ENCODE results near the gene ABHD12B.

ABHD12B gene, protein sequence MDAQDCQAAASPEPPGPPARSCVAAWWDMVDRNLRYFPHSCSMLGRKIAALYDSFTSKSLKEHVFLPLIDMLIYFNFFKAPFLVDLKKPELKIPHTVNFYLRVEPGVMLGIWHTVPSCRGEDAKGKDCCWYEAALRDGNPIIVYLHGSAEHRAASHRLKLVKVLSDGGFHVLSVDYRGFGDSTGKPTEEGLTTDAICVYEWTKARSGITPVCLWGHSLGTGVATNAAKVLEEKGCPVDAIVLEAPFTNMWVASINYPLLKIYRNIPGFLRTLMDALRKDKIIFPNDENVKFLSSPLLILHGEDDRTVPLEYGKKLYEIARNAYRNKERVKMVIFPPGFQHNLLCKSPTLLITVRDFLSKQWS

GRCh38 chr14:50871914-50872732 lies at the start of gene ABHD12B:
ABHD12B (plus strand) TSS chr14:50872053; CDS start chr14:50872175, 122 bp downstream.
- no peak for DNase-seq (ENCODE audit: low read depth)

GRCh38 chr14:50822501-50823042 lies 49.3 kb upstream of the ABHD12B start:
- DNase-seq (ENCODE audit: low read depth) = no peak

DNA sequence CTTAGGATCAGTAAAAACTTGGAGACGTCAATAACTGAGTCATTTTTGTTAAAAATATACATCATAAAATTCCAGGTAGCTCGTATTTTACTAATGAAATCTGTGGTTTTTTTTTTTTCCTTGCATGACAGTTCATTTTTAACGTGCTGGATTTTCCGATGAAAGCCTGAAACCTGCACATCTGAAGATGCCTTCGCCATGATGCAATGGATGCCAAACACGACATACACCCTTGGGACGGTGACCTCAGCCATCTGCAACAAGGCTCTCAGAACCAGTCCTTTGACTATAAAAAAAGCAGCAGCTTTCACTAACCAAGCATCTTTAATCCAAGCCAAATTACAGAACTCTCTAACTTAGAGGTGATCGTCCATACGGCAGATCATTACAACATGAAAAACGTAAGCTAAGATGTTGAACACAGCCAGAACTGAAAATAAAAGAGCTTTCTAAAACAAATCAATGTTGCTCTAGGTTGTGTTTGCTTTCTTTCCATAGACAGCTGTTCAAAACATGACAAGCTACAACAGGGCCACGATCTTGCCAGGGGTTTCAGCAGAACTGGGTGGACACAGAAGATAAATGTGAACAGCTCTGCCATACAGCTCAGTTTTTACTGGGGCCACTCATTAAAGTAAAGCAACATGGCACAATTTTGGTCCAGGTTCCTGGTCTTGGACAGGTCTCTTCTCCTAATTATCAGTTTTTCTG lies 48.6 kb upstream of the ABHD12B start:
- no peak for DNase-seq (ENCODE audit: low read depth)

DNA sequence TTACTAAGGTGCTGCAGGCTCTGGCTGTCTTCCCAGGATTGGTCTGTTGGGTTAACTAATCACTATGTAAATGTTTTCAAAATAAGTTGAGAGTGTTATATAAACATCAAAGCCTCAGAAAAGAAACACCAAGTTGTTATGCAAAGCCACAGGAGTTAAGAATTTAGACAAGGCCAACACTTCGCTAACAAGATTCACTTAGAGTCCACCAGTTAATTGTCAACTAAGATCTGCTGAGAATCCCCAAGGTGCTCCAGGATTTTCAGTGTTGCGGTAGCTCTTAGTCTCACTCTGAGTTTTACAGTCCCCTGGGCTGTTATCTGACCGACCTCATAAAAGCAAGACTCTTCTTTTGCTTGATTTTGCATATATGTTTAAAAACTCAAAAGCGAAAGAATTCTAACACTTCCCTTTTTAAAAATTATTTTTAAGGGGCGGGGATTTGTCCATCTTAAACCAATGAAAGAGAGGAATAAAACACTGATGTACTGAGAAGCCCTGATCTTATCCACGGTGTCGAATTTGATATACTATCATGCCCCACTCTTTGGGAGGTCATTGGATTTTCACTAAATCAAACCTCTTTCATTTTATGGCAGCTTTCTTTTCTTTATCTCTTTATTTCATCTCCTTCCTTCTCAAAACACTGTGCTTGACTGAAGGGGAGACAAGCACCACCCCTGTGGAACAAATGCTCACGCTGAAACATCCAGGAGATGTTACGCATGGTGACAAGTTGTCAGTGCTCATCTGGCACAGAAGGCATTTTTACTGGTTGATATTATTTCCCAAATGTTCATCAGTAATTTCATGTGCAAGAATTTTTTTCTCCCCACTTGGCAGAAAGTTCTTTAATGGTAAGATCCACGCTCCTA lies 47.9 kb upstream of the ABHD12B start:
- DNase-seq (ENCODE audit: low read depth) = no peak

- DNase-seq (ENCODE audit: low read depth) = no peak
These were observed 46.5 kb upstream of the ABHD12B start for GRCh38 chr14:50825307-50825706.

GRCh38 chr14:50826681-50827080 lies 45.2 kb upstream of the ABHD12B start:
- DNase-seq (ENCODE audit: low read depth) = no peak

GRCh38 chr14:50828721-50829488 lies 42.9 kb upstream of the ABHD12B start:
- DNase-seq (ENCODE audit: low read depth) = no peak

DNA sequence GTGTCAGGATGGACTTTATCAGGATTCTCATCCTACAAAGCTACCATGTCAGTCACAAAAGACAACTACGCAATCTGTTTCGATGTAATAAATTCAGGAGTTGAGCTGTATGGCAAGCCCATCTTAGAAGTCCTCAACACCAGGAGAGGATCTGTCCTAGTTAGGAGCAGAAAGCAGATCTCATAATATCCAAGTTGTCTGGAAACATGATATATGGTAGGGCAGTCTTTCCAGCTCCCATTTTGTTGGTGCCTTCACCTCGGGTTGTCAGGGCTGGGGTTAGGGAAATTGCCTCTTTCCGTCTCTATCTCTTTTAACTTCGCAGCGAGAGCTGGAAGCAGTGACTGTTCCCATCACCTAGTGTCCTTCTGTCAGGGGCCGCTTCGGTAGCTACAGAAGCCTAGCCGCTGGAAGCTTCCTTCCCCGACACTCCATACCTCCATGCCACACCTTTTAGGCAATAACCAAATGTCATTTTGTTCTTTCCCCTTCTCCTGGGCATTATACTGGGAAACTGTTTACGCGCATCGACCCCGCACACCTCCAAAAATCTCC lies 42.3 kb upstream of the ABHD12B start:
- DNase-seq (ENCODE audit: low read depth) = no peak

- peak; percentile 45 for DNase-seq (ENCODE audit: low read depth)
These were observed 41.6 kb upstream of the ABHD12B start for GRCh38 chr14:50830044-50830931.

GRCh38 chr14:50830932-50831725 lies 40.7 kb upstream of the ABHD12B start, which contains the start of gene NIN:
NIN (minus strand) TSS chr14:50831162; CDS start chr14:50822056, 9,106 bp downstream.
- DNase-seq (ENCODE audit: low read depth) = peak; percentile 71

DNA sequence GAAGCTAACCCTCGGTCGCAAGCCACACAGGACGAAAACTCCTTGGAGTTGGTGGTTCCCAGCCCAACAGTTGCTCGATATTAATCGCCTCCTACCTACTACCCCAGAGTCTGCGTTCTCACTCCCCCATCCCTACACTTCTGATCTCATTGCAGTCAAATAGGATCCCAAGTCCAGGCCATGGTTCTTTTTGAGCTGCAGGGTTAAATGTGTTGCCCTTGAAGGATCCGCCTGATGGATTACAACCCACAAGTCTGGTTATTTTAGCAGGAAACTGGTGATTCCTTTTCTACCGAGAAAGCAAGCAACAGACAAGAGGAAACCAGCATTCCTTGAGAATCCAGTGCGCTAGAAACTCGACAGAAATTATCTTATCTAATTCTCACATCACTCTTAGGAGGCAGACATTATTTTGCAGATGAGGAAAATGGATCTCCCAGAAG lies 40.1 kb upstream of the ABHD12B start:
- DNase-seq (ENCODE audit: low read depth) = no peak

GRCh38 chr14:50832935-50833630 lies 38.8 kb upstream of the ABHD12B start:
- no peak for DNase-seq (ENCODE audit: low read depth)

DNA sequence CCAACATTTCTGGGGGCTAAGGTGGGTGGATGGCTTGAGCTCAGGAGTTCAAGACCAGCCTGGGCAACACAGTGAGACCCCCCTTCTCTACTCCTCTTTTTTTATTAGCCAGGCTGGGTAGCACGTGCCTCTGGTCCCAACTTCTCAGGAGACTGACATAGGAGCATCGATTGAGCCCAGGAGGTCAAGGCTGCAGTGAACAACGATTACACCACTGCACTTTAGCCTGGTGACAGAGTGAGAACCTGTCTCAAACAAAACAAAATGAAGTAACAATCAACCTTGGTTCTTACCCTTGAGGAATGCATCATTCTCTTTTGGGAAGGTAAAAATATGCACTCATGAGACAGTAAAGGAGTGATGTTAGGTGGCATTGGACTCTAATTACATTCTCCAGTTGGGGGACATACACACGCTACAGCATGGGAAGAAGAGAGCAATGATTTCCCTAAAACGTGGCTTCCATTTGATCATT lies 37.0 kb upstream of the ABHD12B start:
- no peak for DNase-seq (ENCODE audit: low read depth)

DNA sequence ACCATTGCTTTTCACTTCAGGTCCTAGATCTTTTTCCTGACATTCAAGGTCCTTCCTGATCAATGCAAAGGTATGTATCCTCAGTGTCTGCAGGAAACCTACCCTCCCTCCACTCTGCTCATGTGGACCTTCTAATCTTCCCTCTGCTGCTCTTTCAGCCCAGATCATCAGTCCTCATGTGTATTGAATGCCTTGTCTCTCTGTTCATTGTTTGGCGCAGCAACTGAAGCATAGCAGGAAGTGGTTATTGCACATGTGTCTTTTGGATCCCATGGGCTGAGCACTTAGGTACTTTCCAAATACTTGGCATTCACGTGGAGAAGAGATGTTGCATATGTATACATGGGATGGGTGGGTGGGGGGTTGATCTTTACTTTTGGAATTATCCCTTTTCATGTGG lies 36.6 kb upstream of the ABHD12B start:
- DNase-seq (ENCODE audit: low read depth) = no peak

- no peak for DNase-seq (ENCODE audit: low read depth)
These were observed 35.3 kb upstream of the ABHD12B start for GRCh38 chr14:50836515-50836914.

GRCh38 chr14:50837271-50837670 lies 34.6 kb upstream of the ABHD12B start:
- no peak for DNase-seq (ENCODE audit: low read depth)

- DNase-seq (ENCODE audit: low read depth) = no peak
These were observed 33.9 kb upstream of the ABHD12B start for GRCh38 chr14:50837850-50838470.
